ENCODE data around the gene TXK.

DNA sequence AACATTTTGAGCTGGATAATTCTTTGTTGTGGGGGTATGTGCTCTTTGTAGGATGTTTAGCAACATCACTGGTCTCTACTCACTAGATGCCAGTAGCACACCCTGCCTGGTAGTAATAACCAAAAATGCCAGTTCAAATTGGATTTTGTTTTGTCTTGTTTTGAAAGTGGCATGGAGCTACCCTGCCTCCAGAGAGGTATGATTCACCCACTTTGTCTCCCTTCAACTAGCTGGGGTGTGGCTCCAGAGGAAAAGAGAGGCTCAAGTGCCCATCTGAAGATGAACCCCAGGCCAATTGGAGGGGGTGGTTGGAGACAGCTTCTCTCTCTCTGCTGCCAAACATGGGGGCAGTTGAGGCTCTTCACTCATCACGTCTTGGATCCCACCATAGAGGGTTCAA is 83.0 kb downstream of the TXK start:
- TF ChIP-seq, protein P1, sequence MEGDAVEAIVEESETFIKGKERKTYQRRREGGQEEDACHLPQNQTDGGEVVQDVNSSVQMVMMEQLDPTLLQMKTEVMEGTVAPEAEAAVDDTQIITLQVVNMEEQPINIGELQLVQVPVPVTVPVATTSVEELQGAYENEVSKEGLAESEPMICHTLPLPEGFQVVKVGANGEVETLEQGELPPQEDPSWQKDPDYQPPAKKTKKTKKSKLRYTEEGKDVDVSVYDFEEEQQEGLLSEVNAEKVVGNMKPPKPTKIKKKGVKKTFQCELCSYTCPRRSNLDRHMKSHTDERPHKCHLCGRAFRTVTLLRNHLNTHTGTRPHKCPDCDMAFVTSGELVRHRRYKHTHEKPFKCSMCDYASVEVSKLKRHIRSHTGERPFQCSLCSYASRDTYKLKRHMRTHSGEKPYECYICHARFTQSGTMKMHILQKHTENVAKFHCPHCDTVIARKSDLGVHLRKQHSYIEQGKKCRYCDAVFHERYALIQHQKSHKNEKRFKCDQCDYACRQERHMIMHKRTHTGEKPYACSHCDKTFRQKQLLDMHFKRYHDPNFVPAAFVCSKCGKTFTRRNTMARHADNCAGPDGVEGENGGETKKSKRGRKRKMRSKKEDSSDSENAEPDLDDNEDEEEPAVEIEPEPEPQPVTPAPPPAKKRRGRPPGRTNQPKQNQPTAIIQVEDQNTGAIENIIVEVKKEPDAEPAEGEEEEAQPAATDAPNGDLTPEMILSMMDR (IDR thresholded peaks at IDR 0.05): no peak
- TF ChIP-seq POLR2A (IDR thresholded peaks at IDR 0.05): no peak

Data from lower leg skin (tissue), 3 donors.